HEK293 (cell line): ENCODE data around the gene IGFL1.

Experiments used
- SETDB1 ChIP-seq: IDR thresholded peaks from one replicate; pipeline ENCODE4 v1.6.1; 2017; ENCODE audit warnings: mild to moderate bottlenecking, low read length, moderate library complexity, mixed read lengths; ENCODE audit not compliant: insufficient read length
- SP3 ChIP-seq: fragments of 450-650 bp; formaldehyde crosslinking; IDR thresholded peaks from 2 replicates; pipeline ENCODE4 v1.5.1; 2016; ENCODE audit warnings: missing biosample characterization, missing genetic modification characterization
- TCF7L2 ChIP-seq: IDR thresholded peaks from 2 replicates; pipeline ENCODE4 v1.6.1; 2011; ENCODE audit warnings: low read depth, mild to moderate bottlenecking, inconsistent platforms, low read length, moderate library complexity, borderline replicate concordance
- ZBTB11 ChIP-seq: fragments of 450-650 bp; formaldehyde crosslinking; conservative IDR thresholded peaks from 2 replicates; pipeline ENCODE4 v1.5.1; 2016; ENCODE audit warnings: low read depth, missing biosample characterization, missing genetic modification characterization
- ZBTB21 ChIP-seq: fragments of 450-650 bp; formaldehyde crosslinking; IDR thresholded peaks from 2 replicates; pipeline ENCODE4 v1.5.1; 2017; ENCODE audit warnings: missing biosample characterization, missing genetic modification characterization
- ZFP69B ChIP-seq: fragments of 450-650 bp; formaldehyde crosslinking; IDR thresholded peaks from 2 replicates; pipeline ENCODE4 v1.5.1; 2016; ENCODE audit warnings: missing biosample characterization, missing genetic modification characterization
- ZNF292 ChIP-seq: fragments of 450-650 bp; formaldehyde crosslinking; IDR thresholded peaks from 2 replicates; pipeline ENCODE4 v1.5.1; 2016; ENCODE audit warnings: low read depth, missing biosample characterization, missing genetic modification characterization, borderline replicate concordance
- ZNF580 ChIP-seq: fragments of 450-650 bp; formaldehyde crosslinking; IDR thresholded peaks from 2 replicates; pipeline ENCODE4 v1.5.1; 2016; ENCODE audit warnings: missing biosample characterization, missing genetic modification characterization
- TF ChIP-seq, protein P1 (sequence below): fragments of 450-650 bp; formaldehyde crosslinking; IDR thresholded peaks from 2 replicates; pipeline ENCODE4 v1.5.1; 2017; ENCODE audit warnings: missing biosample characterization, mild to moderate bottlenecking, missing genetic modification characterization, moderate library complexity
- TF ChIP-seq, protein P2 (sequence below): fragments of 450-650 bp; formaldehyde crosslinking; IDR thresholded peaks from 2 replicates; pipeline ENCODE4 v1.5.1; 2016; ENCODE audit warnings: missing biosample characterization, missing genetic modification characterization
- TF ChIP-seq, protein P3 (sequence below): fragments of 450-650 bp; formaldehyde crosslinking; IDR thresholded peaks from 2 replicates; pipeline ENCODE4 v1.5.1; 2017; ENCODE audit warnings: missing biosample characterization, missing genetic modification characterization
- TF ChIP-seq, protein P4 (sequence below): fragments of 450-650 bp; formaldehyde crosslinking; IDR thresholded peaks from 2 replicates; pipeline ENCODE4 v1.5.1; 2016; ENCODE audit warnings: missing biosample characterization, missing genetic modification characterization

- TF ChIP-seq, protein P1, sequence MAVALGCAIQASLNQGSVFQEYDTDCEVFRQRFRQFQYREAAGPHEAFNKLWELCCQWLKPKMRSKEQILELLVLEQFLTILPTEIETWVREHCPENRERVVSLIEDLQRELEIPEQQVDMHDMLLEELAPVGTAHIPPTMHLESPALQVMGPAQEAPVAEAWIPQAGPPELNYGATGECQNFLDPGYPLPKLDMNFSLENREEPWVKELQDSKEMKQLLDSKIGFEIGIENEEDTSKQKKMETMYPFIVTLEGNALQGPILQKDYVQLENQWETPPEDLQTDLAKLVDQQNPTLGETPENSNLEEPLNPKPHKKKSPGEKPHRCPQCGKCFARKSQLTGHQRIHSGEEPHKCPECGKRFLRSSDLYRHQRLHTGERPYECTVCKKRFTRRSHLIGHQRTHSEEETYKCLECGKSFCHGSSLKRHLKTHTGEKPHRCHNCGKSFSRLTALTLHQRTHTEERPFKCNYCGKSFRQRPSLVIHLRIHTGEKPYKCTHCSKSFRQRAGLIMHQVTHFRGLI (tag by site-specific recombination): no peak
- no peak for TF ChIP-seq ZFP69B (tag by site-specific recombination)
- no peak for TF ChIP-seq ZNF292 (tag by site-specific recombination)
- TF ChIP-seq, protein P2, sequence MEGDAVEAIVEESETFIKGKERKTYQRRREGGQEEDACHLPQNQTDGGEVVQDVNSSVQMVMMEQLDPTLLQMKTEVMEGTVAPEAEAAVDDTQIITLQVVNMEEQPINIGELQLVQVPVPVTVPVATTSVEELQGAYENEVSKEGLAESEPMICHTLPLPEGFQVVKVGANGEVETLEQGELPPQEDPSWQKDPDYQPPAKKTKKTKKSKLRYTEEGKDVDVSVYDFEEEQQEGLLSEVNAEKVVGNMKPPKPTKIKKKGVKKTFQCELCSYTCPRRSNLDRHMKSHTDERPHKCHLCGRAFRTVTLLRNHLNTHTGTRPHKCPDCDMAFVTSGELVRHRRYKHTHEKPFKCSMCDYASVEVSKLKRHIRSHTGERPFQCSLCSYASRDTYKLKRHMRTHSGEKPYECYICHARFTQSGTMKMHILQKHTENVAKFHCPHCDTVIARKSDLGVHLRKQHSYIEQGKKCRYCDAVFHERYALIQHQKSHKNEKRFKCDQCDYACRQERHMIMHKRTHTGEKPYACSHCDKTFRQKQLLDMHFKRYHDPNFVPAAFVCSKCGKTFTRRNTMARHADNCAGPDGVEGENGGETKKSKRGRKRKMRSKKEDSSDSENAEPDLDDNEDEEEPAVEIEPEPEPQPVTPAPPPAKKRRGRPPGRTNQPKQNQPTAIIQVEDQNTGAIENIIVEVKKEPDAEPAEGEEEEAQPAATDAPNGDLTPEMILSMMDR: no peak
- TF ChIP-seq TCF7L2: no peak
- no peak for TF ChIP-seq SETDB1
- TF ChIP-seq, protein P3, sequence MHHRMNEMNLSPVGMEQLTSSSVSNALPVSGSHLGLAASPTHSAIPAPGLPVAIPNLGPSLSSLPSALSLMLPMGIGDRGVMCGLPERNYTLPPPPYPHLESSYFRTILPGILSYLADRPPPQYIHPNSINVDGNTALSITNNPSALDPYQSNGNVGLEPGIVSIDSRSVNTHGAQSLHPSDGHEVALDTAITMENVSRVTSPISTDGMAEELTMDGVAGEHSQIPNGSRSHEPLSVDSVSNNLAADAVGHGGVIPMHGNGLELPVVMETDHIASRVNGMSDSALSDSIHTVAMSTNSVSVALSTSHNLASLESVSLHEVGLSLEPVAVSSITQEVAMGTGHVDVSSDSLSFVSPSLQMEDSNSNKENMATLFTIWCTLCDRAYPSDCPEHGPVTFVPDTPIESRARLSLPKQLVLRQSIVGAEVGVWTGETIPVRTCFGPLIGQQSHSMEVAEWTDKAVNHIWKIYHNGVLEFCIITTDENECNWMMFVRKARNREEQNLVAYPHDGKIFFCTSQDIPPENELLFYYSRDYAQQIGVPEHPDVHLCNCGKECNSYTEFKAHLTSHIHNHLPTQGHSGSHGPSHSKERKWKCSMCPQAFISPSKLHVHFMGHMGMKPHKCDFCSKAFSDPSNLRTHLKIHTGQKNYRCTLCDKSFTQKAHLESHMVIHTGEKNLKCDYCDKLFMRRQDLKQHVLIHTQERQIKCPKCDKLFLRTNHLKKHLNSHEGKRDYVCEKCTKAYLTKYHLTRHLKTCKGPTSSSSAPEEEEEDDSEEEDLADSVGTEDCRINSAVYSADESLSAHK (tag by site-specific recombination): no peak
- no peak for TF ChIP-seq ZNF580 (tag by site-specific recombination)
- no peak for TF ChIP-seq ZBTB21 (tag by site-specific recombination)
- no peak for TF ChIP-seq SP3 (tag by site-specific recombination)
- TF ChIP-seq, protein P4, sequence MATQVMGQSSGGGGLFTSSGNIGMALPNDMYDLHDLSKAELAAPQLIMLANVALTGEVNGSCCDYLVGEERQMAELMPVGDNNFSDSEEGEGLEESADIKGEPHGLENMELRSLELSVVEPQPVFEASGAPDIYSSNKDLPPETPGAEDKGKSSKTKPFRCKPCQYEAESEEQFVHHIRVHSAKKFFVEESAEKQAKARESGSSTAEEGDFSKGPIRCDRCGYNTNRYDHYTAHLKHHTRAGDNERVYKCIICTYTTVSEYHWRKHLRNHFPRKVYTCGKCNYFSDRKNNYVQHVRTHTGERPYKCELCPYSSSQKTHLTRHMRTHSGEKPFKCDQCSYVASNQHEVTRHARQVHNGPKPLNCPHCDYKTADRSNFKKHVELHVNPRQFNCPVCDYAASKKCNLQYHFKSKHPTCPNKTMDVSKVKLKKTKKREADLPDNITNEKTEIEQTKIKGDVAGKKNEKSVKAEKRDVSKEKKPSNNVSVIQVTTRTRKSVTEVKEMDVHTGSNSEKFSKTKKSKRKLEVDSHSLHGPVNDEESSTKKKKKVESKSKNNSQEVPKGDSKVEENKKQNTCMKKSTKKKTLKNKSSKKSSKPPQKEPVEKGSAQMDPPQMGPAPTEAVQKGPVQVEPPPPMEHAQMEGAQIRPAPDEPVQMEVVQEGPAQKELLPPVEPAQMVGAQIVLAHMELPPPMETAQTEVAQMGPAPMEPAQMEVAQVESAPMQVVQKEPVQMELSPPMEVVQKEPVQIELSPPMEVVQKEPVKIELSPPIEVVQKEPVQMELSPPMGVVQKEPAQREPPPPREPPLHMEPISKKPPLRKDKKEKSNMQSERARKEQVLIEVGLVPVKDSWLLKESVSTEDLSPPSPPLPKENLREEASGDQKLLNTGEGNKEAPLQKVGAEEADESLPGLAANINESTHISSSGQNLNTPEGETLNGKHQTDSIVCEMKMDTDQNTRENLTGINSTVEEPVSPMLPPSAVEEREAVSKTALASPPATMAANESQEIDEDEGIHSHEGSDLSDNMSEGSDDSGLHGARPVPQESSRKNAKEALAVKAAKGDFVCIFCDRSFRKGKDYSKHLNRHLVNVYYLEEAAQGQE (tag by site-specific recombination): no peak
- TF ChIP-seq ZBTB11 (tag by site-specific recombination): no peak
Measured at GRCh38 chr19:46211201-46211881, 18.2 kb upstream of the IGFL1 start.
